K562 (cell line): ENCODE measurements around the gene ALDOB. TPM values are rescaled to one million over a fixed set of nuclear protein-coding genes. Genes with fewer than 3 reads are reported as not detected.

Experiments used
- ATAC-seq: fragments of 200-7000 bp; cut with Tn5 transposase; 3 replicates; pipeline ENCODE4 v1.9.1; 2020; ENCODE audit warnings: moderate library complexity
- BruUV-seq: library from RNA; stranded (reverse); fragments of 400-500 nt; replicated peaks from 2 replicates; lab custom pipeline; 2021; lab: Mats Ljungman, UMichigan
- CTCF ChIA-PET: fragments of 300-600 bp; formaldehyde crosslinking; extraction: SDS; loops from one replicate; lab custom pipeline; 2021; ENCODE audit warnings: low intra/inter-chr PET ratio; lab: Yijun Ruan, JAX
- POLR2A ChIA-PET: fragments of 300-600, 350-650 bp; sonication (Branson Sonifier 250); formaldehyde crosslinking; extraction: SDS; loops from one replicate; lab custom pipeline; 2021; ENCODE audit warnings: antibody characterized with exemption, inconsistent platforms; lab: Yijun Ruan, JAX
- DNase-seq, 4 experiments: peaks; one replicate each; pipeline versions ENCODE4 v3.0.0 to v3.0.0-alpha.2; 2011 to 2018; ENCODE audit warnings: low spot score in 3 of 4, mixed read lengths in 3 of 4; ENCODE audit errors: extremely low read depth in 1 of 4
- FAIRE-seq: peaks from 2 replicates; lab custom pipeline; 2011; peaks lifted over from hg19 to GRCh38; lab: Jason Lieb, UNC
- H2AFZ ChIP-seq: 2 replicates; pipeline ENCODE4 v1.6.0; 2011; ENCODE audit warnings: low read depth, low read length, control low read depth, inconsistent platforms
- H3K27ac ChIP-seq: fragments of 200-600 bp; 3 replicates; pipeline ENCODE4 v1.8.0; 2011; ENCODE audit warnings: low read depth, mild to moderate bottlenecking, control low read depth, inconsistent platforms, low read length, moderate library complexity, mixed read lengths; ENCODE audit errors: extremely low read depth
- H3K27me3 ChIP-seq, 2 experiments: fragments of 300-600 bp in 1 of 2; 2 replicates in 1 of 2; 3 replicates in 1 of 2; pipeline versions ENCODE4 v1.6.0 to v1.8.0; 2011; ENCODE audit warnings: inconsistent platforms in 2 of 2, low read length in 2 of 2, mild to moderate bottlenecking in 1 of 2, mixed read lengths in 1 of 2, moderate library complexity in 1 of 2; ENCODE audit not compliant: control insufficient read depth in 2 of 2, insufficient read depth in 2 of 2
- H3K36me3 ChIP-seq: fragments of 300-600 bp; 3 replicates; pipeline ENCODE4 v1.8.0; 2011; ENCODE audit warnings: mild to moderate bottlenecking, low read length, inconsistent platforms; ENCODE audit not compliant: control insufficient read depth, insufficient read depth
- H3K4me1 ChIP-seq, 2 experiments: fragments of 200-600 bp in 1 of 2; replicated peaks in 1 of 2; 2 replicates in 1 of 2; 3 replicates in 1 of 2; pipeline versions ENCODE4 v1.5.1 to v1.8.0; 2011; ENCODE audit warnings: inconsistent platforms in 2 of 2, low read length in 2 of 2, mild to moderate bottlenecking in 1 of 2, mixed read lengths in 1 of 2, moderate library complexity in 1 of 2; ENCODE audit not compliant: control insufficient read depth in 2 of 2, insufficient read depth in 2 of 2
- H3K4me2 ChIP-seq: 2 replicates; pipeline ENCODE4 v1.6.1; 2011; ENCODE audit warnings: low read length, control low read depth, inconsistent platforms, mixed read lengths; ENCODE audit not compliant: insufficient read depth
- H3K4me3 ChIP-seq: fragments of 200-600 bp; sonication (generic), shearing (Covaris generic); 2 replicates; pipeline ENCODE4 v1.5.1; 2016; ENCODE audit warnings: control low read depth, inconsistent platforms
- H3K79me2 ChIP-seq: fragments of 200-600 bp; 3 replicates; pipeline ENCODE4 v1.8.0; 2011; ENCODE audit warnings: low read length, inconsistent platforms; ENCODE audit not compliant: control insufficient read depth, insufficient read depth
- H3K9ac ChIP-seq, 2 experiments: 2 replicates each; pipeline versions ENCODE4 v1.6.0 to v1.6.1; 2011; ENCODE audit warnings: low read depth in 2 of 2, low read length in 2 of 2, control low read depth in 1 of 2, inconsistent platforms in 1 of 2, mild to moderate bottlenecking in 1 of 2, mixed read lengths in 1 of 2; ENCODE audit not compliant: insufficient read depth in 1 of 2
- H3K9me1 ChIP-seq: one replicate; pipeline ENCODE4 v1.6.0; 2011; ENCODE audit warnings: inconsistent platforms, mild to moderate bottlenecking, low read length, moderate library complexity; ENCODE audit not compliant: control insufficient read depth, insufficient read depth
- H3K9me3 ChIP-seq: replicated peaks from 2 replicates; pipeline ENCODE4 v1.5.1; 2011; ENCODE audit warnings: low read depth, low read length, inconsistent platforms; ENCODE audit not compliant: control insufficient read depth, insufficient read depth
- H4K20me1 ChIP-seq: replicated peaks from 2 replicates; pipeline ENCODE4 v1.6.1; 2011; ENCODE audit warnings: low read length, inconsistent platforms, mixed read lengths; ENCODE audit not compliant: control insufficient read depth, insufficient read depth
- ELK1 ChIP-seq: sonication (generic); formaldehyde crosslinking; IDR thresholded peaks from 2 replicates; pipeline ENCODE4 v1.8.1; 2022; ENCODE audit warnings: missing genetic modification reagents
- GTF2B ChIP-seq: IDR thresholded peaks from 2 replicates; pipeline ENCODE4 v1.6.1; 2011; ENCODE audit not compliant: insufficient read length; ENCODE audit errors: extremely low read depth
- SP2 ChIP-seq: IDR thresholded peaks from 2 replicates; pipeline ENCODE4 v1.6.1; 2011; ENCODE audit warnings: mild to moderate bottlenecking, low read depth, low read length, moderate library complexity; ENCODE audit not compliant: poor library complexity, severe bottlenecking; ENCODE audit errors: extremely low read depth
- ZNF274 ChIP-seq: IDR thresholded peaks from 2 replicates; pipeline ENCODE4 v1.6.1; 2011; ENCODE audit warnings: low read depth, mild to moderate bottlenecking, low read length, moderate library complexity, borderline replicate concordance
- WGBS: fragments of 100-300 bp; shearing (Covaris generic); methylation state at CpG from one replicate; pipeline ENCODE4 v1.1.6; 2016; ENCODE audit warnings: low coverage, mixed read lengths; ENCODE audit not compliant: insufficient coverage; ENCODE audit errors: missing lambda C conversion rate; 5-methylcytosine and 5-hydroxymethylcytosine counted together
- in situ Hi-C: fragments of 300-500 bp; cut with MboI; formaldehyde crosslinking; loops from 4 replicates; pipeline ENCODE4 v1.15.0; 2018; ENCODE audit warnings: inconsistent platforms, mixed read lengths
- intact Hi-C: fragments of 100-400 bp; cut with micrococcal nuclease; formaldehyde crosslinking; loops from 2 replicates; pipeline ENCODE4 v1.14.2; 2022
- polyA plus RNA-seq, 8 experiments: library from polyadenylated mRNA; depleted of rRNA in 4 of 8; stranded (reverse) in 5 of 8; unstranded in 3 of 8; fragments of >200 nt; fragmentation: Nextera tagmentation in 2 of 8; fragmentation: Illumina TruSeq in 1 of 8; extraction: Ambion mirVana in 2 of 8; extraction: Trizol in 1 of 8; gene quantifications; 2 replicates each; pipeline versions ENCODE4 v1.2.1 to v1.2.3, GENCODE V29; 2011 to 2014; ENCODE audit warnings: inconsistent platforms in 1 of 8, missing spikeins in 1 of 8
- total RNA-seq, 7 experiments: library from RNA; depleted of rRNA in 6 of 7; stranded (reverse); fragments of >200 nt in 6 of 7; fragmentation: Illumina TruSeq in 2 of 7; extraction: Trizol in 2 of 7; gene quantifications; 2 replicates each; pipeline versions ENCODE4 v1.2.1 to v1.2.3, GENCODE V29; 2011 to 2021; ENCODE audit warnings: low replicate concordance in 1 of 7
- TF ChIP-seq, protein P1 (sequence below): sonication (generic); formaldehyde crosslinking; IDR thresholded peaks from 2 replicates; pipeline ENCODE4 v1.8.0; 2022; ENCODE audit warnings: mild to moderate bottlenecking, low read depth, missing genetic modification reagents
- TF ChIP-seq, protein P2 (sequence below): fragments of 450-650 bp; IDR thresholded peaks from 2 replicates; pipeline ENCODE4 v1.6.1; 2016; ENCODE audit warnings: antibody characterized with exemption
- TF ChIP-seq, protein P3 (sequence below), 2 experiments: fragments of 450-650 bp in 1 of 2; IDR thresholded peaks; 2 replicates each; pipeline ENCODE4 v1.6.1; 2011 to 2017; ENCODE audit warnings: low read depth in 2 of 2, antibody characterized with exemption in 1 of 2, borderline replicate concordance in 1 of 2, low read length in 1 of 2, mild to moderate bottlenecking in 1 of 2, mixed read lengths in 1 of 2; ENCODE audit not compliant: control insufficient read depth in 1 of 2
- TF ChIP-seq, protein P4 (sequence below): sonication (generic); formaldehyde crosslinking; IDR thresholded peaks from 2 replicates; pipeline ENCODE4 v1.8.0; 2022; ENCODE audit warnings: missing genetic modification reagents, mild to moderate bottlenecking, borderline replicate concordance

ALDOB gene
- total and polyA plus RNA-seq, 9 of the 15 experiments (the other 6 are each of a cell fraction or from before 2014, with no cell fraction given): 0.80 TPM; not detected in 8

DNA sequence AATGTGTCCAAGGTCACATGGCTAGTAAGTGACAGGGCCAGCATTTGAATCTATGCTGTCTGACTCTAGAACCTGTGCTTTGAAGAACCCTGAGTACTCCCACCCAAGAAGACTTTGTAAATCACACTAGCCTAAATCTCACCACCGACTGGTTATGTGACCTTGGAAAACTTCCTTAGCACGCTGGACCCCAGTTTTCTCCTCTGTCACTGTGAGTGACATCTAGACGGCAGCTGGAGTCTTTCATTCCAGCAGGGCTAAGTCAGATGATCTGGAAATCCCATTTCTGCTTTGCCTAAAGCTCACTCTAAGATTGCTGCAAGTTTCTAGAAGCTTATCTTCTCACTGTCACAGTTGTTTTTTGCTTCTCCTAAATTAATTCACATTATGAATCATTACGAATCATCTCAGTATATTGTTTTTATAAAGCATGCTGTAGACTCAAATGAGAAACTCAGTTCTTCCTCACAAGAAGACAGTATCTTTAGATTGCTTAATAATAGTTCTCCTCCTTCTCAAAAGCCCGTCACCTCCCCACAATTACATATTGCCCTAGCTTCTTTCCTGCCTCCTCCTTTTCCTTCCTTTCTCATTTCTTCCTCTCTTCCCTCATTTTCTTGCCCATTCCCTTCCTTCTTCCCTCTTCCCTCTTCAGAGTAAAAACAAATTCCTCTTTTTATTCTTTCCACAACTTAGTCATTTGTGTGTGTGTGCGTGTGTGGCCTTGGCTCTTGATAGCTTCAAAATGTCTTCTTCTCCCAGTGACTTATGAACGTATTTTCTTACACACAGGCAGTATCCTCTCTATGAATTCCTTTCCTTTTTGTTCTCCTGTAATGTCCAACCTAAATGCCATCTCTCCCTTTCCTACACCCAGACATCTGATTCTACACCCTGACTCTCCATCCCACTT is 16.8 kb downstream of the ALDOB start:
- CTCF ChIA-PET: no interaction called here
- Histone ChIP-seq H3K79me2 (no peaks in the 10 kb centered on the region), H3K4me3 (no peak overlapping the region), H3K36me3 (no peaks in the 10 kb centered on the region), H3K9me3 (no peaks in the 10 kb centered on the region), H3K4me1 (no peaks in the 10 kb centered on the region), H3K27ac (no peak overlapping the region), H2AFZ (no peak overlapping the region), H4K20me1 (no peaks in the 10 kb centered on the region), H3K9me1 (no peaks in the 10 kb centered on the region), H3K9ac (no peak overlapping the region), H3K27me3 (peaks cover 0 to 4% of the 10 kb centered on the region in 2 experiments; a peak in 2 of 5 replicates), H3K4me2 (no peak overlapping the region)
- POLR2A ChIA-PET: interaction anchor here (0.7 kb wide), 1 partner anchor 10 kb away, joined by 3 read pairs; no protein-coding TSS in a partner anchor
- WGBS: 0% methylated on average over 7 of the region's 7 CpGs
- ATAC-seq (no peak), FAIRE-seq (no peak), DNase-seq (no peak)
- in situ Hi-C loops (no loop called here), intact Hi-C loops (no loop called here)
- no TSS peak for BruUV-seq
- no peak for TF ChIP-seq SP2
- no peak for TF ChIP-seq ZNF274
- TF ChIP-seq, protein P1, sequence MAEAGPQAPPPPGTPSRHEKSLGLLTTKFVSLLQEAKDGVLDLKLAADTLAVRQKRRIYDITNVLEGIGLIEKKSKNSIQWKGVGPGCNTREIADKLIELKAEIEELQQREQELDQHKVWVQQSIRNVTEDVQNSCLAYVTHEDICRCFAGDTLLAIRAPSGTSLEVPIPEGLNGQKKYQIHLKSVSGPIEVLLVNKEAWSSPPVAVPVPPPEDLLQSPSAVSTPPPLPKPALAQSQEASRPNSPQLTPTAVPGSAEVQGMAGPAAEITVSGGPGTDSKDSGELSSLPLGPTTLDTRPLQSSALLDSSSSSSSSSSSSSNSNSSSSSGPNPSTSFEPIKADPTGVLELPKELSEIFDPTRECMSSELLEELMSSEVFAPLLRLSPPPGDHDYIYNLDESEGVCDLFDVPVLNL (CRISPR knock-in tag): no peak
- no peak for TF ChIP-seq ELK1 (CRISPR knock-in tag)
- TF ChIP-seq, protein P2, sequence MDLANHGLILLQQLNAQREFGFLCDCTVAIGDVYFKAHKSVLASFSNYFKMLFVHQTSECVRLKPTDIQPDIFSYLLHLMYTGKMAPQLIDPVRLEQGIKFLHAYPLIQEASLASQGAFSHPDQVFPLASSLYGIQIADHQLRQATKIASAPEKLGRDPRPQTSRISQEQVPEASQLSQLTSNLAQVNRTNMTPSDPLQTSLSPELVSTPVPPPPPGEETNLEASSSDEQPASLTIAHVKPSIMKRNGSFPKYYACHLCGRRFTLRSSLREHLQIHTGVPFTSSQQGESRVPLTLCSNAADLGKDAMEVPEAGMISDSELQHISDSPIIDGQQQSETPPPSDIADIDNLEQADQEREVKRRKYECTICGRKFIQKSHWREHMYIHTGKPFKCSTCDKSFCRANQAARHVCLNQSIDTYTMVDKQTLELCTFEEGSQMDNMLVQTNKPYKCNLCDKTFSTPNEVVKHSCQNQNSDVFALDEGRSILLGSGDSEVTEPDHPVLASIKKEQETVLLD: no peak
- TF ChIP-seq GTF2B: no peak
- TF ChIP-seq, protein P3, sequence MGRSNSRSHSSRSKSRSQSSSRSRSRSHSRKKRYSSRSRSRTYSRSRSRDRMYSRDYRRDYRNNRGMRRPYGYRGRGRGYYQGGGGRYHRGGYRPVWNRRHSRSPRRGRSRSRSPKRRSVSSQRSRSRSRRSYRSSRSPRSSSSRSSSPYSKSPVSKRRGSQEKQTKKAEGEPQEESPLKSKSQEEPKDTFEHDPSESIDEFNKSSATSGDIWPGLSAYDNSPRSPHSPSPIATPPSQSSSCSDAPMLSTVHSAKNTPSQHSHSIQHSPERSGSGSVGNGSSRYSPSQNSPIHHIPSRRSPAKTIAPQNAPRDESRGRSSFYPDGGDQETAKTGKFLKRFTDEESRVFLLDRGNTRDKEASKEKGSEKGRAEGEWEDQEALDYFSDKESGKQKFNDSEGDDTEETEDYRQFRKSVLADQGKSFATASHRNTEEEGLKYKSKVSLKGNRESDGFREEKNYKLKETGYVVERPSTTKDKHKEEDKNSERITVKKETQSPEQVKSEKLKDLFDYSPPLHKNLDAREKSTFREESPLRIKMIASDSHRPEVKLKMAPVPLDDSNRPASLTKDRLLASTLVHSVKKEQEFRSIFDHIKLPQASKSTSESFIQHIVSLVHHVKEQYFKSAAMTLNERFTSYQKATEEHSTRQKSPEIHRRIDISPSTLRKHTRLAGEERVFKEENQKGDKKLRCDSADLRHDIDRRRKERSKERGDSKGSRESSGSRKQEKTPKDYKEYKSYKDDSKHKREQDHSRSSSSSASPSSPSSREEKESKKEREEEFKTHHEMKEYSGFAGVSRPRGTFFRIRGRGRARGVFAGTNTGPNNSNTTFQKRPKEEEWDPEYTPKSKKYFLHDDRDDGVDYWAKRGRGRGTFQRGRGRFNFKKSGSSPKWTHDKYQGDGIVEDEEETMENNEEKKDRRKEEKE (IDR thresholded peaks at IDR 0.05; ENCODE audit: borderline replicate concordance in 1 of 2, control insufficient read depth in 1 of 2, low read depth in 2 of 2, low read length in 1 of 2): no peak
- TF ChIP-seq, protein P4, sequence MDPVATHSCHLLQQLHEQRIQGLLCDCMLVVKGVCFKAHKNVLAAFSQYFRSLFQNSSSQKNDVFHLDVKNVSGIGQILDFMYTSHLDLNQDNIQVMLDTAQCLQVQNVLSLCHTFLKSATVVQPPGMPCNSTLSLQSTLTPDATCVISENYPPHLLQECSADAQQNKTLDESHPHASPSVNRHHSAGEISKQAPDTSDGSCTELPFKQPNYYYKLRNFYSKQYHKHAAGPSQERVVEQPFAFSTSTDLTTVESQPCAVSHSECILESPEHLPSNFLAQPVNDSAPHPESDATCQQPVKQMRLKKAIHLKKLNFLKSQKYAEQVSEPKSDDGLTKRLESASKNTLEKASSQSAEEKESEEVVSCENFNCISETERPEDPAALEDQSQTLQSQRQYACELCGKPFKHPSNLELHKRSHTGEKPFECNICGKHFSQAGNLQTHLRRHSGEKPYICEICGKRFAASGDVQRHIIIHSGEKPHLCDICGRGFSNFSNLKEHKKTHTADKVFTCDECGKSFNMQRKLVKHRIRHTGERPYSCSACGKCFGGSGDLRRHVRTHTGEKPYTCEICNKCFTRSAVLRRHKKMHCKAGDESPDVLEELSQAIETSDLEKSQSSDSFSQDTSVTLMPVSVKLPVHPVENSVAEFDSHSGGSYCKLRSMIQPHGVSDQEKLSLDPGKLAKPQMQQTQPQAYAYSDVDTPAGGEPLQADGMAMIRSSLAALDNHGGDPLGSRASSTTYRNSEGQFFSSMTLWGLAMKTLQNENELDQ (CRISPR knock-in tag): no peak
